ENCODE measurements around the gene CAPN1.
"Not testable (repeated sequence)": the region's sequence is repeated elsewhere in the genome, so short reads cannot be mapped to it uniquely, and the experiment has no call there.

The CAPN1 gene

GRCh38 chr11:65219930-65220213 lies 38.1 kb downstream of the CAPN1 start:
- DNase-seq, result no peak

- no peak for DNase-seq
These were observed 39.3 kb downstream of the CAPN1 start for GRCh38 chr11:65221026-65221425.

GRCh38 chr11:65223011-65223410 lies 41.3 kb downstream of the CAPN1 start:
- no peak for DNase-seq

- DNase-seq, result no peak
These were observed 43.2 kb downstream of the CAPN1 start for GRCh38 chr11:65224930-65225278.

- no peak for DNase-seq
These were observed 43.8 kb downstream of the CAPN1 start for GRCh38 chr11:65225279-65226102.

GRCh38 chr11:65226103-65226442 lies 44.3 kb downstream of the CAPN1 start:
- no peak for DNase-seq

- DNase-seq, result no peak
These were observed 46.2 kb downstream of the CAPN1 start for GRCh38 chr11:65227879-65228278.

GRCh38 chr11:65236194-65237059 lies 54.7 kb downstream of the CAPN1 start:
- DNase-seq, result no peak

- not testable (repeated sequence) for DNase-seq
These were observed 56.6 kb downstream of the CAPN1 start for GRCh38 chr11:65238302-65238701.

- DNase-seq, result no peak
These were observed 59.4 kb downstream of the CAPN1 start for GRCh38 chr11:65241134-65241533.

GRCh38 chr11:65241692-65242091 lies 60.0 kb downstream of the CAPN1 start:
- no peak for DNase-seq

GRCh38 chr11:65242389-65242788 lies 60.7 kb downstream of the CAPN1 start:
- DNase-seq, result no peak

GRCh38 chr11:65243797-65244196 lies 62.1 kb downstream of the CAPN1 start:
- DNase-seq, result no peak

- DNase-seq, result not testable (repeated sequence)
These were observed 63.3 kb downstream of the CAPN1 start for GRCh38 chr11:65245046-65245445.

- no peak for DNase-seq
These were observed 64.8 kb downstream of the CAPN1 start for GRCh38 chr11:65246506-65246905.

GRCh38 chr11:65248184-65248710 lies 66.5 kb downstream of the CAPN1 start:
- not testable (repeated sequence) for DNase-seq

GRCh38 chr11:65251476-65251875 lies 69.7 kb downstream of the CAPN1 start:
- no peak for DNase-seq

GRCh38 chr11:65254724-65255123 lies 73.0 kb downstream of the CAPN1 start:
- DNase-seq, result no peak

GRCh38 chr11:65258988-65259387 lies 77.3 kb downstream of the CAPN1 start:
- no peak for DNase-seq

- no peak for DNase-seq
These were observed 78.6 kb downstream of the CAPN1 start for GRCh38 chr11:65260302-65260701.

- DNase-seq, result no peak
These were observed 79.2 kb downstream of the CAPN1 start for GRCh38 chr11:65260756-65261590.
